Breast epithelium (tissue), 3 donors: ENCODE data around the gene SPATA3.

Source experiments
- POLR2A ChIP-seq: fragments of 450-650 bp; IDR thresholded peaks from one replicate; pipeline ENCODE4 v1.6.1; 2016; ENCODE audit warnings: antibody characterized with exemption, mild to moderate bottlenecking, moderate library complexity
- TF ChIP-seq, protein P1 (sequence below), 3 donors: fragments of 450-650 bp; IDR thresholded peaks; one replicate each; pipeline ENCODE4 v1.5.1; 2016 to 2017; ENCODE audit warnings: antibody characterized with exemption in 3 of 3, mild to moderate bottlenecking in 3 of 3, moderate library complexity in 3 of 3

DNA sequence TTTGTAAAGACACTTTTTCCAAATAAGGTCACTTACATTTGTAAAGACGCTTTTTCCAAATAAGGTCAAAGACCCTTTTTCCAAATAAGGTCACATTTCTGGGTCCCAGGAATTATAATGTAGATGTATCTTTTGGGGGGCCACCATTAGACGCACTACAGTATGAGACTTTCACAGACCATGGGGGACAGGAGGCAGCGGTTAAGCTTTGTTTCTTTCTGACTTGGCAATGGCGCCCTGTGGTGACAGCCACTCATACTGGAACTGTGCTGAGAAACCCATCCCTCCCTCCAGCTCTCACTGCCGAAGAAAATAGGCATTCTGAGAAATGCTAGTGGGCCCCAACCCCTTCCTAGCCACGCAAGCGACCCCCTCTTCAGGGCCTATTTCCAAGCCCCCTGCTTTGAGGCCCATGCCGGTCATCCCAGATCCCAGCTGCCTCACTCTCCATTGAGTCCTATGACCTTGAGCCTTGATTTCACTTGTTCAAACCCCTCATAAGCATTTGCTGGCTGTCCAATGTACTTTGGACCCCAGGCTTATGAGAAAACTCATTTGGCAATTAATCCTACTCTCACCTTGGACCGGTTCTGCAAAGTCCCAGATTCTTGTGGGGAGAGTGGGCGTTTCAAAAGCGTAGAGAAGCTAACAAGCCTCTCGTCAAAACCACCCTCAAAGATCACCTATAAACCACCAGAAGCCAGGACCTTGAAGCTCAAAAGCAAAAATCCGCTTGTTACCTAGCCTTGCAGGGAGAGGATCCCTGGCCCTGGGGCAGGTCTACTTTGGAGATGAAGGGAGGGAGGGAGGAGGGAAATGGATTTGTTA is 11.3 kb upstream of the SPATA3 start:
- no peak for TF ChIP-seq POLR2A
- TF ChIP-seq, protein P1, sequence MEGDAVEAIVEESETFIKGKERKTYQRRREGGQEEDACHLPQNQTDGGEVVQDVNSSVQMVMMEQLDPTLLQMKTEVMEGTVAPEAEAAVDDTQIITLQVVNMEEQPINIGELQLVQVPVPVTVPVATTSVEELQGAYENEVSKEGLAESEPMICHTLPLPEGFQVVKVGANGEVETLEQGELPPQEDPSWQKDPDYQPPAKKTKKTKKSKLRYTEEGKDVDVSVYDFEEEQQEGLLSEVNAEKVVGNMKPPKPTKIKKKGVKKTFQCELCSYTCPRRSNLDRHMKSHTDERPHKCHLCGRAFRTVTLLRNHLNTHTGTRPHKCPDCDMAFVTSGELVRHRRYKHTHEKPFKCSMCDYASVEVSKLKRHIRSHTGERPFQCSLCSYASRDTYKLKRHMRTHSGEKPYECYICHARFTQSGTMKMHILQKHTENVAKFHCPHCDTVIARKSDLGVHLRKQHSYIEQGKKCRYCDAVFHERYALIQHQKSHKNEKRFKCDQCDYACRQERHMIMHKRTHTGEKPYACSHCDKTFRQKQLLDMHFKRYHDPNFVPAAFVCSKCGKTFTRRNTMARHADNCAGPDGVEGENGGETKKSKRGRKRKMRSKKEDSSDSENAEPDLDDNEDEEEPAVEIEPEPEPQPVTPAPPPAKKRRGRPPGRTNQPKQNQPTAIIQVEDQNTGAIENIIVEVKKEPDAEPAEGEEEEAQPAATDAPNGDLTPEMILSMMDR (IDR thresholded peaks at IDR 0.05): no peak
